Activated naive CD8-positive, alpha-beta T cell treated with anti-CD3 and anti-CD28 coated beads, Interleukin-2, amount 50 U/mL, for 24 hours (primary cell): ENCODE measurements around the gene MALRD1.

ENCODE experiments used
- ATAC-seq: fragments of 150-1000 bp; cut with Tn5 transposase; one replicate; pipeline ENCODE4 v1.10.0; 2021
- DNase-seq: peaks from one replicate; pipeline ENCODE4 v3.0.0; 2021
- H3K27ac Mint-ChIP-seq: one replicate; pipeline ENCODE4 v1.8.0; 2021; ENCODE audit warnings: mild to moderate bottlenecking, mixed read lengths
- H3K27me3 Mint-ChIP-seq: one replicate; pipeline ENCODE4 v1.8.0; 2021; ENCODE audit warnings: mixed read lengths
- H3K36me3 Mint-ChIP-seq: one replicate; pipeline ENCODE4 v1.8.0; 2021; ENCODE audit warnings: low read depth, mixed read lengths
- H3K4me1 Mint-ChIP-seq: one replicate; pipeline ENCODE4 v1.8.0; 2021; ENCODE audit warnings: mixed read lengths
- H3K4me3 Mint-ChIP-seq: one replicate; pipeline ENCODE4 v1.8.0; 2021; ENCODE audit warnings: mild to moderate bottlenecking, moderate library complexity, mixed read lengths
- H3K9me3 Mint-ChIP-seq: one replicate; pipeline ENCODE4 v1.8.0; 2021; ENCODE audit warnings: mixed read lengths

Gene MALRD1

GRCh38 chr10:19048489-19048888 lies at the start of gene MALRD1:
Gene MALRD1, plus strand, starts transcription at chr10:19048801. Its CDS starts 138 bp downstream, at chr10:19048939.
- Mint-ChIP-seq H3K4me3 (no peak within 1 kb of the TSS), H3K9me3 (peaks cover 8% of the 10 kb centered on the region), H3K27me3 (no peaks in the 10 kb centered on the region), H3K36me3 (no peaks in the 10 kb centered on the region), H3K4me1 (no peaks in the 10 kb centered on the region), H3K27ac (no peak within 1 kb of the TSS)
- no peak for DNase-seq
- no peak for ATAC-seq

GRCh38 chr10:19003341-19003740 lies 45.3 kb upstream of the MALRD1 start:
- no peaks in the 10 kb centered on the region for H3K4me1 Mint-ChIP-seq

GRCh38 chr10:19012111-19012510 lies 36.5 kb upstream of the MALRD1 start:
- ATAC-seq (no peak), DNase-seq (no peak)
- no peak overlapping the region for H3K27ac Mint-ChIP-seq
- no peaks in the 10 kb centered on the region for H3K4me1 Mint-ChIP-seq
- H3K36me3 Mint-ChIP-seq, result no peaks in the 10 kb centered on the region
- H3K27me3 Mint-ChIP-seq, result no peaks in the 10 kb centered on the region
- no peak overlapping the region for H3K4me3 Mint-ChIP-seq
- peaks cover 4% of the 10 kb centered on the region for H3K9me3 Mint-ChIP-seq

More at GRCh38 chr10:19003341-19003740, 45.3 kb upstream of the MALRD1 start:
- DNase-seq (no peak), ATAC-seq (no peak)
- H3K4me3 Mint-ChIP-seq, result no peak overlapping the region
- H3K9me3 Mint-ChIP-seq, result peaks cover 8% of the 10 kb centered on the region
- H3K36me3 Mint-ChIP-seq, result no peaks in the 10 kb centered on the region
- H3K27ac Mint-ChIP-seq, result no peak overlapping the region
- no peaks in the 10 kb centered on the region for H3K27me3 Mint-ChIP-seq

GRCh38 chr10:19014034-19014433 lies 34.6 kb upstream of the MALRD1 start:
- Mint-ChIP-seq H3K27ac (no peak overlapping the region), H3K4me1 (no peaks in the 10 kb centered on the region), H3K27me3 (no peaks in the 10 kb centered on the region), H3K4me3 (no peak overlapping the region), H3K36me3 (no peaks in the 10 kb centered on the region), H3K9me3 (no peaks in the 10 kb centered on the region)
- DNase-seq, result no peak
- ATAC-seq, result no peak

GRCh38 chr10:19014498-19014897 lies 34.1 kb upstream of the MALRD1 start:
- no peaks in the 10 kb centered on the region for H3K4me1 Mint-ChIP-seq
- DNase-seq (no peak), ATAC-seq (no peak)
- no peak overlapping the region for H3K4me3 Mint-ChIP-seq
- no peaks in the 10 kb centered on the region for H3K36me3 Mint-ChIP-seq
- no peaks in the 10 kb centered on the region for H3K27me3 Mint-ChIP-seq
- no peaks in the 10 kb centered on the region for H3K9me3 Mint-ChIP-seq
- H3K27ac Mint-ChIP-seq, result no peak overlapping the region

- H3K4me1 Mint-ChIP-seq, result no peaks in the 10 kb centered on the region
- no peak overlapping the region for H3K27ac Mint-ChIP-seq
- ATAC-seq, result no peak
- H3K27me3 Mint-ChIP-seq, result no peaks in the 10 kb centered on the region
- no peak overlapping the region for H3K4me3 Mint-ChIP-seq
- H3K9me3 Mint-ChIP-seq, result no peaks in the 10 kb centered on the region
- no peak for DNase-seq
- H3K36me3 Mint-ChIP-seq, result no peaks in the 10 kb centered on the region
Measured at GRCh38 chr10:19017116-19017890, 31.3 kb upstream of the MALRD1 start.

- Mint-ChIP-seq H3K9me3 (no peaks in the 10 kb centered on the region), H3K27ac (no peak overlapping the region), H3K36me3 (no peaks in the 10 kb centered on the region), H3K4me3 (no peak overlapping the region), H3K4me1 (no peaks in the 10 kb centered on the region), H3K27me3 (no peaks in the 10 kb centered on the region)
- no peak for DNase-seq
- no peak for ATAC-seq
Measured at GRCh38 chr10:19021162-19021561, 27.4 kb upstream of the MALRD1 start.

GRCh38 chr10:19024611-19025010 lies 24.0 kb upstream of the MALRD1 start:
- DNase-seq (no peak), ATAC-seq (no peak)
- Mint-ChIP-seq H3K9me3 (no peaks in the 10 kb centered on the region), H3K27me3 (no peaks in the 10 kb centered on the region), H3K4me1 (no peaks in the 10 kb centered on the region), H3K4me3 (no peak overlapping the region), H3K27ac (no peak overlapping the region), H3K36me3 (no peaks in the 10 kb centered on the region)

GRCh38 chr10:19031763-19032162 lies 16.8 kb upstream of the MALRD1 start:
- no peak for ATAC-seq
- no peaks in the 10 kb centered on the region for H3K4me1 Mint-ChIP-seq
- no peaks in the 10 kb centered on the region for H3K27me3 Mint-ChIP-seq
- no peaks in the 10 kb centered on the region for H3K36me3 Mint-ChIP-seq
- H3K4me3 Mint-ChIP-seq, result no peak overlapping the region
- DNase-seq, result no peak
- H3K27ac Mint-ChIP-seq, result no peak overlapping the region
- H3K9me3 Mint-ChIP-seq, result peaks cover 8% of the 10 kb centered on the region

GRCh38 chr10:19033741-19034140 lies 14.9 kb upstream of the MALRD1 start:
- peaks cover 13% of the 10 kb centered on the region for H3K9me3 Mint-ChIP-seq
- no peak for DNase-seq
- no peak for ATAC-seq
- no peak overlapping the region for H3K27ac Mint-ChIP-seq
- H3K4me3 Mint-ChIP-seq, result no peak overlapping the region
- no peaks in the 10 kb centered on the region for H3K36me3 Mint-ChIP-seq
- no peaks in the 10 kb centered on the region for H3K4me1 Mint-ChIP-seq
- H3K27me3 Mint-ChIP-seq, result no peaks in the 10 kb centered on the region

GRCh38 chr10:19041171-19041570 lies 7.4 kb upstream of the MALRD1 start:
- H3K4me1 Mint-ChIP-seq, result no peaks in the 10 kb centered on the region
- no peaks in the 10 kb centered on the region for H3K36me3 Mint-ChIP-seq
- peaks cover 4% of the 10 kb centered on the region for H3K9me3 Mint-ChIP-seq
- H3K27me3 Mint-ChIP-seq, result no peaks in the 10 kb centered on the region
- ATAC-seq, result no peak
- no peak overlapping the region for H3K27ac Mint-ChIP-seq
- no peak overlapping the region for H3K4me3 Mint-ChIP-seq
- DNase-seq, result no peak

GRCh38 chr10:19043431-19043830 lies 5.2 kb upstream of the MALRD1 start:
- Mint-ChIP-seq H3K9me3 (no peaks in the 10 kb centered on the region), H3K27me3 (no peaks in the 10 kb centered on the region), H3K4me1 (no peaks in the 10 kb centered on the region), H3K4me3 (no peak overlapping the region), H3K27ac (no peak overlapping the region), H3K36me3 (no peaks in the 10 kb centered on the region)
- DNase-seq, result no peak
- ATAC-seq, result no peak

GRCh38 chr10:19046679-19047078 lies 1.9 kb upstream of the MALRD1 start:
- no peaks in the 10 kb centered on the region for H3K4me1 Mint-ChIP-seq
- no peak overlapping the region for H3K27ac Mint-ChIP-seq
- no peaks in the 10 kb centered on the region for H3K27me3 Mint-ChIP-seq
- DNase-seq, result no peak
- no peak overlapping the region for H3K4me3 Mint-ChIP-seq
- ATAC-seq, result no peak
- no peaks in the 10 kb centered on the region for H3K36me3 Mint-ChIP-seq
- peaks cover 4% of the 10 kb centered on the region for H3K9me3 Mint-ChIP-seq

- Mint-ChIP-seq H3K27me3 (no peaks in the 10 kb centered on the region), H3K4me1 (no peaks in the 10 kb centered on the region), H3K27ac (no peak overlapping the region), H3K4me3 (no peak overlapping the region), H3K36me3 (no peaks in the 10 kb centered on the region), H3K9me3 (peaks cover 8% of the 10 kb centered on the region)
- ATAC-seq (no peak), DNase-seq (no peak)
Measured at GRCh38 chr10:19048891-19049290, 290 bp downstream of the MALRD1 start.

GRCh38 chr10:19049567-19049966 lies 966 bp downstream of the MALRD1 start:
- ATAC-seq, result no peak
- DNase-seq, result no peak
- Mint-ChIP-seq H3K36me3 (no peaks in the 10 kb centered on the region), H3K27ac (no peak overlapping the region), H3K4me3 (no peak overlapping the region), H3K4me1 (no peaks in the 10 kb centered on the region), H3K27me3 (no peaks in the 10 kb centered on the region), H3K9me3 (peaks cover 8% of the 10 kb centered on the region)
